HL-60 (cell line): Measurements from ENCODE around the gene DLL4.

ENCODE experiments used
- DNase-seq, 2 experiments: peaks; one replicate each; pipeline ENCODE4 v3.0.0-alpha.2; 2010 to 2020; ENCODE audit warnings: low read depth in 1 of 2, low spot score in 1 of 2
- H3K27ac ChIP-seq: fragments of 250-450 bp; sonication (Bioruptor Pico); replicated peaks from 2 replicates; pipeline ENCODE4 v1.5.1; 2020; ENCODE audit warnings: mild to moderate bottlenecking, moderate library complexity
- H3K27me3 ChIP-seq: fragments of 250-450 bp; sonication (Bioruptor Pico); 2 replicates; pipeline ENCODE4 v1.5.1; 2021; ENCODE audit warnings: mild to moderate bottlenecking, moderate library complexity; ENCODE audit not compliant: insufficient read depth, poor library complexity, severe bottlenecking
- H3K4me3 ChIP-seq: replicated peaks from 2 replicates; pipeline ENCODE4 v1.5.1; 2011; ENCODE audit warnings: mild to moderate bottlenecking, control low read depth, low read length; ENCODE audit not compliant: insufficient read depth
- GABPA ChIP-seq: IDR thresholded peaks from 2 replicates; pipeline ENCODE4 v1.6.1; 2012; ENCODE audit warnings: low read depth
- POLR2AphosphoS5 ChIP-seq: IDR thresholded peaks from 2 replicates; pipeline ENCODE4 v1.6.1; 2012; ENCODE audit warnings: low read depth
- SPI1 ChIP-seq: IDR thresholded peaks from 2 replicates; pipeline ENCODE4 v1.6.1; 2012; ENCODE audit warnings: low read depth, mild to moderate bottlenecking, borderline replicate concordance
- TF ChIP-seq, protein P1 (sequence below): IDR thresholded peaks from one replicate; pipeline ENCODE4 v1.5.1; 2011; ENCODE audit warnings: low read length, control low read depth, inconsistent platforms; ENCODE audit not compliant: insufficient read depth
- TF ChIP-seq, protein P2 (sequence below): IDR thresholded peaks from 2 replicates; pipeline ENCODE4 v1.6.1; 2012; ENCODE audit warnings: low read depth; ENCODE audit not compliant: insufficient replicate concordance

The DLL4 gene

DNA sequence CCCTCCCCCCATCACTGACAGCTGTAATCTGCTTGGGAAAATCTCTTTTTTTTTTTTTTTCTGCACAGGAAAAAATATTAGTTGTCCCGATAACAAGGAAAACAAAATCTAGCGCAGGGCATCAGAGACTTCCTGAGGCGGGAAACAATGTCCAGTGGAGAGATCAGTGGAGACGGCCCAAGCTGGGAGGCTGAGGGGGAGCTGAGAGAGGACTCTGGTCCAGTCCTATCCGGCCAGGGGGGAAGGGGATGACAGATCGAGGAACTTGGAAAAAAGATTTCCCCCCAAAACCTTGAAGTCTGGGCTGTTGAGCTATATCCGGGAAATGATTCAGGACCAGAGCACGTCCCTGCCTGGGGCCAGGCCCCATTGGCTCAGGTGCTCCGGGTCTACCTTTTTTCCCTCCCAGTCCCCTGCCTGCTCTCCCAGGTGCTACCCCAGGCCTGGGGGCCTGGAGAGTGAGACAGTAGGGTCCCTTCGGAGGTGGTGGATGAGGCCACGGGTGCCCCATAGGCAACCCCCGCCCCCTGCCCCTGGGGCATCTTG, 14.0 kb upstream of the DLL4 start:
- Histone ChIP-seq H3K27ac (no peak overlapping the region), H3K27me3 (no peaks in the 10 kb centered on the region), H3K4me3 (no peak overlapping the region)
- TF ChIP-seq, protein P1, sequence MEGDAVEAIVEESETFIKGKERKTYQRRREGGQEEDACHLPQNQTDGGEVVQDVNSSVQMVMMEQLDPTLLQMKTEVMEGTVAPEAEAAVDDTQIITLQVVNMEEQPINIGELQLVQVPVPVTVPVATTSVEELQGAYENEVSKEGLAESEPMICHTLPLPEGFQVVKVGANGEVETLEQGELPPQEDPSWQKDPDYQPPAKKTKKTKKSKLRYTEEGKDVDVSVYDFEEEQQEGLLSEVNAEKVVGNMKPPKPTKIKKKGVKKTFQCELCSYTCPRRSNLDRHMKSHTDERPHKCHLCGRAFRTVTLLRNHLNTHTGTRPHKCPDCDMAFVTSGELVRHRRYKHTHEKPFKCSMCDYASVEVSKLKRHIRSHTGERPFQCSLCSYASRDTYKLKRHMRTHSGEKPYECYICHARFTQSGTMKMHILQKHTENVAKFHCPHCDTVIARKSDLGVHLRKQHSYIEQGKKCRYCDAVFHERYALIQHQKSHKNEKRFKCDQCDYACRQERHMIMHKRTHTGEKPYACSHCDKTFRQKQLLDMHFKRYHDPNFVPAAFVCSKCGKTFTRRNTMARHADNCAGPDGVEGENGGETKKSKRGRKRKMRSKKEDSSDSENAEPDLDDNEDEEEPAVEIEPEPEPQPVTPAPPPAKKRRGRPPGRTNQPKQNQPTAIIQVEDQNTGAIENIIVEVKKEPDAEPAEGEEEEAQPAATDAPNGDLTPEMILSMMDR, result no peak
- no peak for TF ChIP-seq GABPA
- no peak for TF ChIP-seq POLR2AphosphoS5
- TF ChIP-seq SPI1, result no peak
- TF ChIP-seq, protein P2, sequence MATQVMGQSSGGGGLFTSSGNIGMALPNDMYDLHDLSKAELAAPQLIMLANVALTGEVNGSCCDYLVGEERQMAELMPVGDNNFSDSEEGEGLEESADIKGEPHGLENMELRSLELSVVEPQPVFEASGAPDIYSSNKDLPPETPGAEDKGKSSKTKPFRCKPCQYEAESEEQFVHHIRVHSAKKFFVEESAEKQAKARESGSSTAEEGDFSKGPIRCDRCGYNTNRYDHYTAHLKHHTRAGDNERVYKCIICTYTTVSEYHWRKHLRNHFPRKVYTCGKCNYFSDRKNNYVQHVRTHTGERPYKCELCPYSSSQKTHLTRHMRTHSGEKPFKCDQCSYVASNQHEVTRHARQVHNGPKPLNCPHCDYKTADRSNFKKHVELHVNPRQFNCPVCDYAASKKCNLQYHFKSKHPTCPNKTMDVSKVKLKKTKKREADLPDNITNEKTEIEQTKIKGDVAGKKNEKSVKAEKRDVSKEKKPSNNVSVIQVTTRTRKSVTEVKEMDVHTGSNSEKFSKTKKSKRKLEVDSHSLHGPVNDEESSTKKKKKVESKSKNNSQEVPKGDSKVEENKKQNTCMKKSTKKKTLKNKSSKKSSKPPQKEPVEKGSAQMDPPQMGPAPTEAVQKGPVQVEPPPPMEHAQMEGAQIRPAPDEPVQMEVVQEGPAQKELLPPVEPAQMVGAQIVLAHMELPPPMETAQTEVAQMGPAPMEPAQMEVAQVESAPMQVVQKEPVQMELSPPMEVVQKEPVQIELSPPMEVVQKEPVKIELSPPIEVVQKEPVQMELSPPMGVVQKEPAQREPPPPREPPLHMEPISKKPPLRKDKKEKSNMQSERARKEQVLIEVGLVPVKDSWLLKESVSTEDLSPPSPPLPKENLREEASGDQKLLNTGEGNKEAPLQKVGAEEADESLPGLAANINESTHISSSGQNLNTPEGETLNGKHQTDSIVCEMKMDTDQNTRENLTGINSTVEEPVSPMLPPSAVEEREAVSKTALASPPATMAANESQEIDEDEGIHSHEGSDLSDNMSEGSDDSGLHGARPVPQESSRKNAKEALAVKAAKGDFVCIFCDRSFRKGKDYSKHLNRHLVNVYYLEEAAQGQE, result no peak
- DNase-seq, result no peak

GRCh38 chr15:40915679-40916078, 13.5 kb upstream of the DLL4 start:
- Histone ChIP-seq H3K27ac (no peak overlapping the region), H3K4me3 (no peak overlapping the region), H3K27me3 (no peaks in the 10 kb centered on the region)
- no peak for TF ChIP-seq POLR2AphosphoS5
- TF ChIP-seq, protein P2, result no peak
- TF ChIP-seq GABPA, result no peak
- no peak for TF ChIP-seq SPI1
- TF ChIP-seq, protein P1, result no peak
- no peak for DNase-seq

- no peak for TF ChIP-seq GABPA
- no peaks in the 10 kb centered on the region for H3K27me3 ChIP-seq
- no peak for DNase-seq
- H3K27ac ChIP-seq, result no peak overlapping the region
- no peak overlapping the region for H3K4me3 ChIP-seq
Observed at GRCh38 chr15:40917585-40917984, 11.6 kb upstream of the DLL4 start.

DNA sequence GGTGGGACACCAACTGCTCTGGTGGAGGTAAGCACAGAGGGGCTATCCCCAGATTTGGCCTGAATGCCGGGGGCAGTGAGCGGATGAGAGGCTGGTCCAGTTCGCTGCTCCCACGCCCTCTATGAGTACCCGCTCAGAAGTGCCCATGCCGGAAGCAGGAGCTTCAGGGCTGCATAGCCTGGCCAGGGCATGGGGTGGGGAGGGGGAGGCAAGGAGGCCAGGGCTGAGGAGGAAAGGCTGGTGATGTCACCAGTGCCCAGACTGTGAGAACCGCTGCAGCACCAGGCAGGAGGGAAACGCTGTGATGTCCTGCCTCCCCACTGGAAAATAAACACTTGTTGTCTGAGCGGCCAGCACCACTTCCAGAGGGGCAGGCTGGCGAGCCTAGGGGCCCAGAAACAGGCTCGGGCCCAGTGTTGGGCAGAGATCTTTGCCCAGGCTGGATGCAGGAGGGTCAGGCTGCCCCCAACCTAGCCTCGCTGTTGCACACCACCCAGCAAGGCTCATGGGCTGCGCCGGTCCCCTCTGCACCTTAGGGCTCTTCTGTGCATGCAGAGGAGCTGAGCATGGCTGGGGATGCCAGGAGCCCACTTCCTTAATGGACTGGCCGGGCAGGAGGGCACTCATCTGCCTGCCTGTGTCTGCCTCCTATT, 10.9 kb upstream of the DLL4 start:
- DNase-seq, result no peak
- TF ChIP-seq SPI1 (no peak), POLR2AphosphoS5 (no peak), GABPA (no peak)
- TF ChIP-seq, protein P2, result no peak
- TF ChIP-seq, protein P1, result no peak
- H3K27me3 ChIP-seq, result no peaks in the 10 kb centered on the region
- no peak overlapping the region for H3K27ac ChIP-seq
- no peak overlapping the region for H3K4me3 ChIP-seq
